HEK293 (cell line): ENCODE measurements around the gene ZNF79.

Experiments
- CTCF ChIA-PET: fragments of 350-600 bp; formaldehyde crosslinking; extraction: SDS; loops from one replicate; lab custom pipeline; 2021; ENCODE audit warnings: antibody characterized with exemption; lab: Yijun Ruan, JAX
- POLR2A ChIA-PET: fragments of 300-600 bp; formaldehyde crosslinking; extraction: SDS; loops from one replicate; lab custom pipeline; 2020; ENCODE audit warnings: antibody characterized with exemption, inconsistent platforms; lab: Yijun Ruan, JAX
- H3K27ac ChIP-seq: fragments of 200-500 bp; sonication (Bioruptor generic); 2 replicates; pipeline ENCODE4 v1.5.1; 2014; ENCODE audit warnings: low read depth, low read length, control low read depth, inconsistent platforms; ENCODE audit errors: extremely low read depth
- H3K36me3 ChIP-seq, 2 experiments: fragments of 200-500 bp in 1 of 2; sonication (Bioruptor generic) in 1 of 2; 1 replicate in 1 of 2; 2 replicates in 1 of 2; pipeline ENCODE4 v1.5.1; 2014 to 2017; ENCODE audit warnings: inconsistent platforms in 2 of 2, low read length in 2 of 2; ENCODE audit not compliant: control insufficient read depth in 2 of 2, insufficient read depth in 1 of 2
- H3K4me1 ChIP-seq: fragments of 200-500 bp; sonication (Bioruptor generic); 2 replicates; pipeline ENCODE4 v1.5.1; 2014; ENCODE audit warnings: mild to moderate bottlenecking, low read length, inconsistent platforms; ENCODE audit not compliant: control insufficient read depth, insufficient read depth
- H3K4me3 ChIP-seq: 2 replicates; pipeline ENCODE4 v1.5.1; 2011; ENCODE audit warnings: low read depth, mild to moderate bottlenecking, control low read depth, low read length, moderate library complexity
- H3K9me3 ChIP-seq: fragments of 200-500 bp; sonication (Bioruptor generic); 2 replicates; pipeline ENCODE4 v1.5.1; 2014; ENCODE audit warnings: low read depth, low read length, inconsistent platforms; ENCODE audit not compliant: control insufficient read depth, insufficient read depth
- EGR2 ChIP-seq: fragments of 450-650 bp; formaldehyde crosslinking; IDR thresholded peaks from 2 replicates; pipeline ENCODE4 v1.5.1; 2016; ENCODE audit warnings: low read depth, missing biosample characterization, missing genetic modification characterization
- HOXC10 ChIP-seq: sonication (generic); formaldehyde crosslinking; IDR thresholded peaks from 2 replicates; pipeline ENCODE4 v1.8.1; 2023; ENCODE audit warnings: mild to moderate bottlenecking, missing genetic modification reagents
- KLF1 ChIP-seq: fragments of 450-650 bp; formaldehyde crosslinking; IDR thresholded peaks from 2 replicates; pipeline ENCODE4 v1.5.1; 2016; ENCODE audit warnings: missing biosample characterization, missing genetic modification characterization
- KLF9 ChIP-seq: fragments of 450-650 bp; formaldehyde crosslinking; IDR thresholded peaks from 2 replicates; pipeline ENCODE4 v1.5.1; 2016; ENCODE audit warnings: missing biosample characterization, missing genetic modification characterization, low read depth
- MEIS1 ChIP-seq: sonication (generic); formaldehyde crosslinking; IDR thresholded peaks from 2 replicates; pipeline ENCODE4 v1.8.1; 2022; ENCODE audit warnings: missing genetic modification reagents, mild to moderate bottlenecking, borderline replicate concordance
- OSR2 ChIP-seq: fragments of 450-650 bp; formaldehyde crosslinking; IDR thresholded peaks from 2 replicates; pipeline ENCODE4 v1.5.1; 2016; ENCODE audit warnings: missing biosample characterization, missing genetic modification characterization
- TCF7L2 ChIP-seq: IDR thresholded peaks from 2 replicates; pipeline ENCODE4 v1.6.1; 2011; ENCODE audit warnings: low read depth, mild to moderate bottlenecking, inconsistent platforms, low read length, moderate library complexity, borderline replicate concordance
- TRIM28 ChIP-seq: IDR thresholded peaks from 2 replicates; pipeline ENCODE4 v1.6.1; 2011; ENCODE audit warnings: low read length, control low read depth, borderline replicate concordance
- ZBTB8A ChIP-seq: fragments of 450-650 bp; formaldehyde crosslinking; IDR thresholded peaks from 2 replicates; pipeline ENCODE4 v1.5.1; 2016; ENCODE audit warnings: missing biosample characterization, missing genetic modification characterization
- ZFHX2 ChIP-seq: fragments of 450-650 bp; formaldehyde crosslinking; conservative IDR thresholded peaks from 2 replicates; pipeline ENCODE4 v1.5.1; 2016; ENCODE audit warnings: missing biosample characterization, missing genetic modification characterization
- ZIC2 ChIP-seq: fragments of 450-650 bp; formaldehyde crosslinking; IDR thresholded peaks from 2 replicates; pipeline ENCODE4 v1.5.1; 2016; ENCODE audit warnings: missing biosample characterization, missing genetic modification characterization
- ZNF184 ChIP-seq: fragments of 450-650 bp; IDR thresholded peaks from 2 replicates; pipeline ENCODE4 v1.5.1; 2018; ENCODE audit warnings: missing biosample characterization, mild to moderate bottlenecking, missing genetic modification characterization
- ZNF2 ChIP-seq: fragments of 450-650 bp; formaldehyde crosslinking; IDR thresholded peaks from 2 replicates; pipeline ENCODE4 v1.5.1; 2016; ENCODE audit warnings: missing biosample characterization, missing genetic modification characterization
- ZNF214 ChIP-seq: fragments of 450-650 bp; formaldehyde crosslinking; IDR thresholded peaks from 2 replicates; pipeline ENCODE4 v1.5.1; 2017; ENCODE audit warnings: missing biosample characterization, mild to moderate bottlenecking, missing genetic modification characterization, borderline replicate concordance
- ZNF23 ChIP-seq: fragments of 450-650 bp; formaldehyde crosslinking; IDR thresholded peaks from 2 replicates; pipeline ENCODE4 v1.5.1; 2016; ENCODE audit warnings: missing biosample characterization, missing genetic modification characterization, borderline replicate concordance
- ZNF341 ChIP-seq: fragments of 450-650 bp; formaldehyde crosslinking; IDR thresholded peaks from 2 replicates; pipeline ENCODE4; 2016; ENCODE audit warnings: low read depth, missing biosample characterization, missing genetic modification characterization
- ZNF473 ChIP-seq: fragments of 450-650 bp; formaldehyde crosslinking; IDR thresholded peaks from 2 replicates; pipeline ENCODE4 v1.5.1; 2017; ENCODE audit warnings: missing biosample characterization, missing genetic modification characterization
- ZNF510 ChIP-seq: fragments of 450-650 bp; formaldehyde crosslinking; IDR thresholded peaks from 2 replicates; pipeline ENCODE4 v1.5.1; 2018; ENCODE audit warnings: mild to moderate bottlenecking, missing genetic modification characterization, missing biosample characterization; ENCODE audit not compliant: insufficient replicate concordance
- ZNF600 ChIP-seq: fragments of 450-650 bp; formaldehyde crosslinking; IDR thresholded peaks from 2 replicates; pipeline ENCODE4 v1.5.1; 2016; ENCODE audit warnings: missing biosample characterization, missing genetic modification characterization
- ZNF629 ChIP-seq: fragments of 450-650 bp; formaldehyde crosslinking; IDR thresholded peaks from 2 replicates; pipeline ENCODE4 v1.5.1; 2017; ENCODE audit warnings: missing biosample characterization, missing genetic modification characterization
- ZSCAN23 ChIP-seq: fragments of 450-650 bp; formaldehyde crosslinking; IDR thresholded peaks from 2 replicates; pipeline ENCODE4 v1.5.1; 2016; ENCODE audit warnings: missing biosample characterization, missing genetic modification characterization
- TF ChIP-seq, protein P1 (sequence below): fragments of 450-650 bp; IDR thresholded peaks from 2 replicates; pipeline ENCODE4 v1.5.1; 2018; ENCODE audit warnings: missing biosample characterization, missing genetic modification characterization
- TF ChIP-seq, protein P2 (sequence below): fragments of 450-650 bp; formaldehyde crosslinking; IDR thresholded peaks from 2 replicates; pipeline ENCODE4 v1.5.1; 2016; ENCODE audit warnings: missing biosample characterization, missing genetic modification characterization
- TF ChIP-seq, protein P3 (sequence below): fragments of 450-650 bp; formaldehyde crosslinking; IDR thresholded peaks from 2 replicates; pipeline ENCODE4 v1.5.1; 2016; ENCODE audit warnings: missing biosample characterization, missing genetic modification characterization
- TF ChIP-seq, protein P4 (sequence below): sonication (generic); formaldehyde crosslinking; IDR thresholded peaks from 2 replicates; pipeline ENCODE4 v1.8.1; 2022; ENCODE audit warnings: mild to moderate bottlenecking, moderate library complexity, missing genetic modification reagents
- TF ChIP-seq, protein P5 (sequence below): fragments of 450-650 bp; formaldehyde crosslinking; IDR thresholded peaks from 2 replicates; pipeline ENCODE4 v1.5.1; 2016; ENCODE audit warnings: missing biosample characterization, missing genetic modification characterization, low read depth

ZNF79 gene

DNA sequence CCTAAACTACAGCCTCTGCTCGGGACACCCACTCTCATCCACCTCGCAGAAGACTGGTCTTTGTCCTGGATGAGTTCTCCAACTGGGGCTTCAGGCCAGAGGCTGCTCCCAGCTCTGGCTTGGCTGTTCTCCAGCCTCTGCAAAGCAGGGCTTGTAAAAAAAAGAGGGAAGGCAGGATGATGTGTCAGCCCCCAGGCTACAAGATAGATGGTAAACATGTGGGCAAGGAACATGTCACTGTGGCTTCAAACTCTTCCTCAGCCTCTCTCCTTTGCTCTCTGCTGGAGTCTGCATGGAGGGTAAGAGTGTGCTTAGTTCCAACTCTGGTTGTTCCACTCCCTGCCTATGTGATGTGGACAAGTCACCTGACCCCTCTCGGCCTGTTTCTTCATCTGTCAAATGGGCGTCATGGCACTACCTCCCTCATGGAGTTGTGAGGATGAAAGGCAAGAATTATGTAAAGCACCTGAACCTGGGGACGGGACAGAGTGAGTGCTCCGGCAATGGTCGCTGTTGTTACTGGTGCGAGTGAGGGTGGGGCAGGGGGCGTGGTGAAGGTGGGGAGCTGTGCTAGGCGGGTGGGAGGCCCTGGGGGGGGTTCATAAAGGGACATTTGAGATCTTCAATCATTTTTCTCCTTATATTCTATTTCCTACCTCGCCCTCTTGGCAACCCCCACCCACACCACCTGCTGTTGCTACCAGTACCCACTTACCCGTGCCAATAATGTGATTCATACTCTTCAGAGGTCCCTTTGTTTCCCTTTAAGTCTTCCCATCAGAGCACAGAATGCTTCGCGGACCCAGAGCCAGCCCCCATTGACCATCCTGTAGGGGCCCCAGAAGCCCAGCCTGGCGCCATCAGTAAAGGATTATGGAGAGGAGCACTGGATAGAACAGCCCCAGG, 6.8 kb upstream of the ZNF79 start:
- TF ChIP-seq KLF9 (tag by site-specific recombination) (peak; percentile 42), ZNF510 (tag by site-specific recombination) (no peak), ZNF184 (tag by site-specific recombination) (no peak), ZNF23 (no peak), TRIM28 (no peak), ZNF2 (tag by site-specific recombination) (no peak), ZNF341 (peak; percentile 57), ZNF629 (peak; percentile 38; the same call in 1 of the 2 replicates), ZNF600 (tag by site-specific recombination) (peak; percentile 66), HOXC10 (no peak), KLF1 (peak; percentile 84), ZNF473 (tag by site-specific recombination) (no peak), OSR2 (peak; percentile 19; the same call in 1 of the 2 replicates)
- TF ChIP-seq, protein P1, sequence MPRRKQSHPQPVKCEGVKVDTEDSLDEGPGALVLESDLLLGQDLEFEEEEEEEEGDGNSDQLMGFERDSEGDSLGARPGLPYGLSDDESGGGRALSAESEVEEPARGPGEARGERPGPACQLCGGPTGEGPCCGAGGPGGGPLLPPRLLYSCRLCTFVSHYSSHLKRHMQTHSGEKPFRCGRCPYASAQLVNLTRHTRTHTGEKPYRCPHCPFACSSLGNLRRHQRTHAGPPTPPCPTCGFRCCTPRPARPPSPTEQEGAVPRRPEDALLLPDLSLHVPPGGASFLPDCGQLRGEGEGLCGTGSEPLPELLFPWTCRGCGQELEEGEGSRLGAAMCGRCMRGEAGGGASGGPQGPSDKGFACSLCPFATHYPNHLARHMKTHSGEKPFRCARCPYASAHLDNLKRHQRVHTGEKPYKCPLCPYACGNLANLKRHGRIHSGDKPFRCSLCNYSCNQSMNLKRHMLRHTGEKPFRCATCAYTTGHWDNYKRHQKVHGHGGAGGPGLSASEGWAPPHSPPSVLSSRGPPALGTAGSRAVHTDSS (tag by site-specific recombination) = 0 out of 2 replicates have a peak, but pooled peaks have one; percentile 28
- H3K27ac ChIP-seq = no peak overlapping the region
- ChIA-PET CTCF (interaction anchor here (0.6 to 2.0 kb wide), 8 partner anchors 13 to 212 kb away, joined by 3 to 5 read pairs (median 3); no protein-coding TSS in a partner anchor), POLR2A (interaction anchor here (0.5 to 1.2 kb wide), 2 partner anchors 21 to 161 kb away, joined by 4 to 8 read pairs; no protein-coding TSS in a partner anchor)
- no peaks in the 10 kb centered on the region for H3K4me1 ChIP-seq
- no peaks in the 10 kb centered on the region for H3K9me3 ChIP-seq
- no peaks in the 10 kb centered on the region; a peak in 1 of 3 replicates for H3K36me3 ChIP-seq
- H3K4me3 ChIP-seq = no peak overlapping the region

DNA sequence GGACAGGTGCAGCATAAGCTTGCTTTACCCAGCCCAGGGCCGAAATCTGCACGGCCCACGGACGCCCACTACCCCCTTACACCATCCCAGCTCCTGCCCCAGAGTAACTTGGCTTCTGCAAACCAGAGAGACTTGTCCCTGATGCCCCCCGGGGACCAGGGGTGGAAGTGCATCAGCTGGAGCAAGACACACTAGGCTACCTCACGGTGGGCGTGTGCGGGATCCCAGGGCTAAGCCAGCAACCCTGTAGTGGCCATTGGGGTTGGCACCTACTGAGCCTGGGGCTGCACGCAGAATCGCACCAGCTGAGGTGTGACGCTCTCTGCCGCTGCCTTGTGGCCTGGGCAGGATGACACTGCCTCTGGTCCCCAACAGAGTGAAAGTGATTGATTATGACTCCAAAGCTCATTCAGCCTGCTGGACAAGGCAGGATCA, 6.1 kb upstream of the ZNF79 start:
- ChIA-PET POLR2A (interaction anchor here (0.5 to 1.2 kb wide), 2 partner anchors 22 to 160 kb away, joined by 4 to 8 read pairs; no protein-coding TSS in a partner anchor), CTCF (interaction anchor here (0.6 to 2.0 kb wide), 8 partner anchors 16 to 213 kb away, joined by 3 to 5 read pairs (median 3); no protein-coding TSS in a partner anchor)
- Histone ChIP-seq H3K4me3 (no peak overlapping the region), H3K4me1 (0 out of 2 replicates have a peak, but pooled peaks cover 3% of the 10 kb centered on the region), H3K9me3 (no peaks in the 10 kb centered on the region), H3K36me3 (no peaks in the 10 kb centered on the region), H3K27ac (no peak overlapping the region)
- TF ChIP-seq ZIC2 (tag by site-specific recombination) (peak; percentile 64), ZSCAN23 (tag by site-specific recombination) (no peak), EGR2 (peak; percentile 69), ZNF214 (tag by site-specific recombination) (no peak), ZFHX2 (peak; percentile 59), TCF7L2 (no peak), ZBTB8A (tag by site-specific recombination) (no peak), MEIS1 (no peak), ZNF184 (tag by site-specific recombination) (no peak)
- TF ChIP-seq, protein P2, sequence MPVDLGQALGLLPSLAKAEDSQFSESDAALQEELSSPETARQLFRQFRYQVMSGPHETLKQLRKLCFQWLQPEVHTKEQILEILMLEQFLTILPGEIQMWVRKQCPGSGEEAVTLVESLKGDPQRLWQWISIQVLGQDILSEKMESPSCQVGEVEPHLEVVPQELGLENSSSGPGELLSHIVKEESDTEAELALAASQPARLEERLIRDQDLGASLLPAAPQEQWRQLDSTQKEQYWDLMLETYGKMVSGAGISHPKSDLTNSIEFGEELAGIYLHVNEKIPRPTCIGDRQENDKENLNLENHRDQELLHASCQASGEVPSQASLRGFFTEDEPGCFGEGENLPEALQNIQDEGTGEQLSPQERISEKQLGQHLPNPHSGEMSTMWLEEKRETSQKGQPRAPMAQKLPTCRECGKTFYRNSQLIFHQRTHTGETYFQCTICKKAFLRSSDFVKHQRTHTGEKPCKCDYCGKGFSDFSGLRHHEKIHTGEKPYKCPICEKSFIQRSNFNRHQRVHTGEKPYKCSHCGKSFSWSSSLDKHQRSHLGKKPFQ (tag by site-specific recombination) = no peak
- TF ChIP-seq, protein P3, sequence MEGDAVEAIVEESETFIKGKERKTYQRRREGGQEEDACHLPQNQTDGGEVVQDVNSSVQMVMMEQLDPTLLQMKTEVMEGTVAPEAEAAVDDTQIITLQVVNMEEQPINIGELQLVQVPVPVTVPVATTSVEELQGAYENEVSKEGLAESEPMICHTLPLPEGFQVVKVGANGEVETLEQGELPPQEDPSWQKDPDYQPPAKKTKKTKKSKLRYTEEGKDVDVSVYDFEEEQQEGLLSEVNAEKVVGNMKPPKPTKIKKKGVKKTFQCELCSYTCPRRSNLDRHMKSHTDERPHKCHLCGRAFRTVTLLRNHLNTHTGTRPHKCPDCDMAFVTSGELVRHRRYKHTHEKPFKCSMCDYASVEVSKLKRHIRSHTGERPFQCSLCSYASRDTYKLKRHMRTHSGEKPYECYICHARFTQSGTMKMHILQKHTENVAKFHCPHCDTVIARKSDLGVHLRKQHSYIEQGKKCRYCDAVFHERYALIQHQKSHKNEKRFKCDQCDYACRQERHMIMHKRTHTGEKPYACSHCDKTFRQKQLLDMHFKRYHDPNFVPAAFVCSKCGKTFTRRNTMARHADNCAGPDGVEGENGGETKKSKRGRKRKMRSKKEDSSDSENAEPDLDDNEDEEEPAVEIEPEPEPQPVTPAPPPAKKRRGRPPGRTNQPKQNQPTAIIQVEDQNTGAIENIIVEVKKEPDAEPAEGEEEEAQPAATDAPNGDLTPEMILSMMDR (tag by site-specific recombination) = 0 out of 2 replicates have a peak, but pooled peaks have one; percentile 17
- TF ChIP-seq, protein P4, sequence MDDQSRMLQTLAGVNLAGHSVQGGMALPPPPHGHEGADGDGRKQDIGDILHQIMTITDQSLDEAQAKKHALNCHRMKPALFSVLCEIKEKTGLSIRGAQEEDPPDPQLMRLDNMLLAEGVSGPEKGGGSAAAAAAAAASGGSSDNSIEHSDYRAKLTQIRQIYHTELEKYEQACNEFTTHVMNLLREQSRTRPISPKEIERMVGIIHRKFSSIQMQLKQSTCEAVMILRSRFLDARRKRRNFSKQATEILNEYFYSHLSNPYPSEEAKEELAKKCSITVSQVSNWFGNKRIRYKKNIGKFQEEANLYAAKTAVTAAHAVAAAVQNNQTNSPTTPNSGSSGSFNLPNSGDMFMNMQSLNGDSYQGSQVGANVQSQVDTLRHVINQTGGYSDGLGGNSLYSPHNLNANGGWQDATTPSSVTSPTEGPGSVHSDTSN (CRISPR knock-in tag) = no peak
- TF ChIP-seq, protein P5, sequence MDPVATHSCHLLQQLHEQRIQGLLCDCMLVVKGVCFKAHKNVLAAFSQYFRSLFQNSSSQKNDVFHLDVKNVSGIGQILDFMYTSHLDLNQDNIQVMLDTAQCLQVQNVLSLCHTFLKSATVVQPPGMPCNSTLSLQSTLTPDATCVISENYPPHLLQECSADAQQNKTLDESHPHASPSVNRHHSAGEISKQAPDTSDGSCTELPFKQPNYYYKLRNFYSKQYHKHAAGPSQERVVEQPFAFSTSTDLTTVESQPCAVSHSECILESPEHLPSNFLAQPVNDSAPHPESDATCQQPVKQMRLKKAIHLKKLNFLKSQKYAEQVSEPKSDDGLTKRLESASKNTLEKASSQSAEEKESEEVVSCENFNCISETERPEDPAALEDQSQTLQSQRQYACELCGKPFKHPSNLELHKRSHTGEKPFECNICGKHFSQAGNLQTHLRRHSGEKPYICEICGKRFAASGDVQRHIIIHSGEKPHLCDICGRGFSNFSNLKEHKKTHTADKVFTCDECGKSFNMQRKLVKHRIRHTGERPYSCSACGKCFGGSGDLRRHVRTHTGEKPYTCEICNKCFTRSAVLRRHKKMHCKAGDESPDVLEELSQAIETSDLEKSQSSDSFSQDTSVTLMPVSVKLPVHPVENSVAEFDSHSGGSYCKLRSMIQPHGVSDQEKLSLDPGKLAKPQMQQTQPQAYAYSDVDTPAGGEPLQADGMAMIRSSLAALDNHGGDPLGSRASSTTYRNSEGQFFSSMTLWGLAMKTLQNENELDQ = no peak
